K562 (cell line): ENCODE measurements around the gene VSTM2B. TPM values are rescaled to one million over a fixed set of nuclear protein-coding genes. Genes with fewer than 3 reads are reported as not detected.

Experiments used
- CHAMP1 ChIP-seq: fragments of 450-650 bp; IDR thresholded peaks from 2 replicates; pipeline ENCODE4 v1.6.1; 2016; ENCODE audit warnings: mild to moderate bottlenecking
- GABPB1 ChIP-seq: sonication (generic); formaldehyde crosslinking; IDR thresholded peaks from 2 replicates; pipeline ENCODE4 v1.8.0; 2022; ENCODE audit warnings: mild to moderate bottlenecking, missing genetic modification reagents
- GATAD2B ChIP-seq: fragments of 450-650 bp; IDR thresholded peaks from 2 replicates; pipeline ENCODE4 v1.6.1; 2017; ENCODE audit warnings: mild to moderate bottlenecking, borderline replicate concordance
- RAD21 ChIP-seq, 2 experiments: fragments of 250-450 bp in 1 of 2; fragments of 450-650 bp in 1 of 2; sonication (Bioruptor Pico) in 1 of 2; formaldehyde crosslinking in 1 of 2; IDR thresholded peaks in 1 of 2; conservative IDR thresholded peaks in 1 of 2; 2 replicates each; pipeline versions ENCODE4 v1.4.0 to v1.8.0; 2020 to 2022; ENCODE audit warnings: mild to moderate bottlenecking in 2 of 2, moderate library complexity in 1 of 2
- SIRT6 ChIP-seq: IDR thresholded peaks from one replicate; pipeline ENCODE4 v1.6.1; 2012; ENCODE audit warnings: low read depth, mild to moderate bottlenecking, control low read depth, inconsistent platforms, low read length, moderate library complexity
- XRCC3 ChIP-seq: fragments of 450-650 bp; IDR thresholded peaks from 2 replicates; pipeline ENCODE4 v1.6.1; 2017; ENCODE audit warnings: mild to moderate bottlenecking, moderate library complexity
- ZNF584 ChIP-seq: fragments of 200-800 bp; sonication (Bioruptor generic); IDR thresholded peaks from 2 replicates; pipeline ENCODE4 v1.6.1; 2016; ENCODE audit warnings: low read depth, mild to moderate bottlenecking, missing genetic modification characterization, missing compliant biosample characterization
- ZNF75A ChIP-seq: fragments of 450-650 bp; formaldehyde crosslinking; IDR thresholded peaks from 2 replicates; pipeline ENCODE4 v1.4.0; 2020; ENCODE audit warnings: mild to moderate bottlenecking
- polyA plus RNA-seq, 8 experiments: library from polyadenylated mRNA; depleted of rRNA in 4 of 8; stranded (reverse) in 5 of 8; unstranded in 3 of 8; fragments of >200 nt; fragmentation: Nextera tagmentation in 2 of 8; fragmentation: Illumina TruSeq in 1 of 8; extraction: Ambion mirVana in 2 of 8; extraction: Trizol in 1 of 8; gene quantifications; 2 replicates each; pipeline versions ENCODE4 v1.2.1 to v1.2.3, GENCODE V29; 2011 to 2014; ENCODE audit warnings: inconsistent platforms in 1 of 8, missing spikeins in 1 of 8
- total RNA-seq, 7 experiments: library from RNA; depleted of rRNA in 6 of 7; stranded (reverse); fragments of >200 nt in 6 of 7; fragmentation: Illumina TruSeq in 2 of 7; extraction: Trizol in 2 of 7; gene quantifications; 2 replicates each; pipeline versions ENCODE4 v1.2.1 to v1.2.3, GENCODE V29; 2011 to 2021; ENCODE audit warnings: low replicate concordance in 1 of 7
- TF ChIP-seq, protein P1 (sequence below): fragments of 450-650 bp; formaldehyde crosslinking; IDR thresholded peaks from 2 replicates; pipeline ENCODE4 v1.4.0; 2020; ENCODE audit warnings: mild to moderate bottlenecking, moderate library complexity
- TF ChIP-seq, protein P2 (sequence below): sonication (generic); formaldehyde crosslinking; IDR thresholded peaks from 2 replicates; pipeline ENCODE4 v1.4.0; 2020; ENCODE audit warnings: mild to moderate bottlenecking, missing genetic modification reagents
- TF ChIP-seq, protein P3 (sequence below): fragments of 450-650 bp; IDR thresholded peaks from 2 replicates; pipeline ENCODE4 v1.6.1; 2018; ENCODE audit not compliant: partially characterized antibody
- TF ChIP-seq, protein P4 (sequence below), 3 experiments: IDR thresholded peaks in 2 of 3; conservative IDR thresholded peaks in 1 of 3; 2 replicates each; pipeline ENCODE4 v1.5.1; 2011 to 2012; ENCODE audit warnings: low read length in 3 of 3, mild to moderate bottlenecking in 3 of 3, control low read depth in 2 of 3, improper control_type of control experiment in 1 of 3, inconsistent platforms in 1 of 3, low read depth in 1 of 3, mixed read lengths in 1 of 3, moderate library complexity in 1 of 3; ENCODE audit not compliant: insufficient read depth in 2 of 3

VSTM2B gene
- total and polyA plus RNA-seq, 9 of the 15 experiments (the other 6 are each of a cell fraction or from before 2014, with no cell fraction given): not detected

DNA sequence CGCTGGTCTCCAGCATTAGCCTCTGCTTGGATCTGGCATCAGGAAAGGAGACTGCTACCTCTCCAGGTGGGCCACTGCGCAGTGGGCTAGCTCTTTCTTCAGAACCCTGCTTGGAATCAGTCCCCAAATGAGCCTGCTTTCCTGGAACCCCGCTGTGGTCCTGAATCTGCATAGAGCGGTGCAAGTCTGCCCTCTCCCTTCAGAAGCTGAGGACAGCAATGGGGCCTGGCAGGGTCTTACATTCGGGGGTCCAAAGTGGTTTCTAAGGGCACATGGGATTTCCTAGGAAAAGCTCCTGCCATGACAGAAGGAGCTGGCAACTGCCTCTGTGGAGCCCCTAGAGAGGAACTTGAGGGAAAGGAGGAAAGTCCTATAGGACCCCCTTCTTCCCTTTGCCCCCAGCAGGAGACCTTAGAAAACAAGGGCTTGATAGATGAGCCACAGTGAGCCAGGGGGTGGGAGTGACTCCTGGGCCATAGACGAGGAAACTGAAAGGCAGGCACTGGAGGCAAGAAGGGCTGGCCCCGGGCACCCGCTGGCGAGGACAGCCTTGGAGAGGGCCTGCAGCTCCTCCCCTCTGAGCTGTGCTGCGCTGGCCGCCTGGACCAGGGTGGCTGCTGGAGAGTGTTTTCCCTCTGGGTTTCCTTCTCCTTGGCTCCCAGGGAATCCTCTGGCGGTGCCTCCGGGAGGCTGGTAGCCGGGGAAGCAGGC, 1.4 kb upstream of the VSTM2B start (continued):
- TF ChIP-seq, protein P1, sequence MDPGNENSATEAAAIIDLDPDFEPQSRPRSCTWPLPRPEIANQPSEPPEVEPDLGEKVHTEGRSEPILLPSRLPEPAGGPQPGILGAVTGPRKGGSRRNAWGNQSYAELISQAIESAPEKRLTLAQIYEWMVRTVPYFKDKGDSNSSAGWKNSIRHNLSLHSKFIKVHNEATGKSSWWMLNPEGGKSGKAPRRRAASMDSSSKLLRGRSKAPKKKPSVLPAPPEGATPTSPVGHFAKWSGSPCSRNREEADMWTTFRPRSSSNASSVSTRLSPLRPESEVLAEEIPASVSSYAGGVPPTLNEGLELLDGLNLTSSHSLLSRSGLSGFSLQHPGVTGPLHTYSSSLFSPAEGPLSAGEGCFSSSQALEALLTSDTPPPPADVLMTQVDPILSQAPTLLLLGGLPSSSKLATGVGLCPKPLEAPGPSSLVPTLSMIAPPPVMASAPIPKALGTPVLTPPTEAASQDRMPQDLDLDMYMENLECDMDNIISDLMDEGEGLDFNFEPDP: no peak
- no peak for TF ChIP-seq GATAD2B
- TF ChIP-seq CHAMP1: no peak
- TF ChIP-seq, protein P2, sequence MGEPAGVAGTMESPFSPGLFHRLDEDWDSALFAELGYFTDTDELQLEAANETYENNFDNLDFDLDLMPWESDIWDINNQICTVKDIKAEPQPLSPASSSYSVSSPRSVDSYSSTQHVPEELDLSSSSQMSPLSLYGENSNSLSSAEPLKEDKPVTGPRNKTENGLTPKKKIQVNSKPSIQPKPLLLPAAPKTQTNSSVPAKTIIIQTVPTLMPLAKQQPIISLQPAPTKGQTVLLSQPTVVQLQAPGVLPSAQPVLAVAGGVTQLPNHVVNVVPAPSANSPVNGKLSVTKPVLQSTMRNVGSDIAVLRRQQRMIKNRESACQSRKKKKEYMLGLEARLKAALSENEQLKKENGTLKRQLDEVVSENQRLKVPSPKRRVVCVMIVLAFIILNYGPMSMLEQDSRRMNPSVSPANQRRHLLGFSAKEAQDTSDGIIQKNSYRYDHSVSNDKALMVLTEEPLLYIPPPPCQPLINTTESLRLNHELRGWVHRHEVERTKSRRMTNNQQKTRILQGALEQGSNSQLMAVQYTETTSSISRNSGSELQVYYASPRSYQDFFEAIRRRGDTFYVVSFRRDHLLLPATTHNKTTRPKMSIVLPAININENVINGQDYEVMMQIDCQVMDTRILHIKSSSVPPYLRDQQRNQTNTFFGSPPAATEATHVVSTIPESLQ (CRISPR knock-in tag): no peak
- TF ChIP-seq XRCC3: no peak
- no peak for TF ChIP-seq GABPB1
- peak in 1 of 2 experiments; percentile 10; a peak in 1 of 4 replicates for TF ChIP-seq RAD21 (CRISPR knock-in tag; conservative IDR thresholded peaks at IDR 0.05 in 1 of 2, IDR thresholded peaks at IDR 0.05 in 1 of 2)
- no peak for TF ChIP-seq ZNF75A (CRISPR knock-in tag)
- TF ChIP-seq, protein P3, sequence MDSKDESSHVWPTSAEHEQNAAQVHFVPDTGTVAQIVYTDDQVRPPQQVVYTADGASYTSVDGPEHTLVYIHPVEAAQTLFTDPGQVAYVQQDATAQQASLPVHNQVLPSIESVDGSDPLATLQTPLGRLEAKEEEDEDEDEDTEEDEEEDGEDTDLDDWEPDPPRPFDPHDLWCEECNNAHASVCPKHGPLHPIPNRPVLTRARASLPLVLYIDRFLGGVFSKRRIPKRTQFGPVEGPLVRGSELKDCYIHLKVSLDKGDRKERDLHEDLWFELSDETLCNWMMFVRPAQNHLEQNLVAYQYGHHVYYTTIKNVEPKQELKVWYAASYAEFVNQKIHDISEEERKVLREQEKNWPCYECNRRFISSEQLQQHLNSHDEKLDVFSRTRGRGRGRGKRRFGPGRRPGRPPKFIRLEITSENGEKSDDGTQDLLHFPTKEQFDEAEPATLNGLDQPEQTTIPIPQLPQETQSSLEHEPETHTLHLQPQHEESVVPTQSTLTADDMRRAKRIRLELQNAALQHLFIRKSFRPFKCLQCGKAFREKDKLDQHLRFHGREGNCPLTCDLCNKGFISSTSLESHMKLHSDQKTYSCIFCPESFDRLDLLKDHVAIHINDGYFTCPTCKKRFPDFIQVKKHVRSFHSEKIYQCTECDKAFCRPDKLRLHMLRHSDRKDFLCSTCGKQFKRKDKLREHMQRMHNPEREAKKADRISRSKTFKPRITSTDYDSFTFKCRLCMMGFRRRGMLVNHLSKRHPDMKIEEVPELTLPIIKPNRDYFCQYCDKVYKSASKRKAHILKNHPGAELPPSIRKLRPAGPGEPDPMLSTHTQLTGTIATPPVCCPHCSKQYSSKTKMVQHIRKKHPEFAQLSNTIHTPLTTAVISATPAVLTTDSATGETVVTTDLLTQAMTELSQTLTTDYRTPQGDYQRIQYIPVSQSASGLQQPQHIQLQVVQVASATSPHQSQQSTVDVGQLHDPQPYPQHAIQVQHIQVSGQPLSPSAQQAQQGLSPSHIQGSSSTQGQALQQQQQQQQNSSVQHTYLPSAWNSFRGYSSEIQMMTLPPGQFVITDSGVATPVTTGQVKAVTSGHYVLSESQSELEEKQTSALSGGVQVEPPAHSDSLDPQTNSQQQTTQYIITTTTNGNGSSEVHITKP: no peak
- TF ChIP-seq, protein P4, sequence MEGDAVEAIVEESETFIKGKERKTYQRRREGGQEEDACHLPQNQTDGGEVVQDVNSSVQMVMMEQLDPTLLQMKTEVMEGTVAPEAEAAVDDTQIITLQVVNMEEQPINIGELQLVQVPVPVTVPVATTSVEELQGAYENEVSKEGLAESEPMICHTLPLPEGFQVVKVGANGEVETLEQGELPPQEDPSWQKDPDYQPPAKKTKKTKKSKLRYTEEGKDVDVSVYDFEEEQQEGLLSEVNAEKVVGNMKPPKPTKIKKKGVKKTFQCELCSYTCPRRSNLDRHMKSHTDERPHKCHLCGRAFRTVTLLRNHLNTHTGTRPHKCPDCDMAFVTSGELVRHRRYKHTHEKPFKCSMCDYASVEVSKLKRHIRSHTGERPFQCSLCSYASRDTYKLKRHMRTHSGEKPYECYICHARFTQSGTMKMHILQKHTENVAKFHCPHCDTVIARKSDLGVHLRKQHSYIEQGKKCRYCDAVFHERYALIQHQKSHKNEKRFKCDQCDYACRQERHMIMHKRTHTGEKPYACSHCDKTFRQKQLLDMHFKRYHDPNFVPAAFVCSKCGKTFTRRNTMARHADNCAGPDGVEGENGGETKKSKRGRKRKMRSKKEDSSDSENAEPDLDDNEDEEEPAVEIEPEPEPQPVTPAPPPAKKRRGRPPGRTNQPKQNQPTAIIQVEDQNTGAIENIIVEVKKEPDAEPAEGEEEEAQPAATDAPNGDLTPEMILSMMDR (IDR thresholded peaks at IDR 0.05 in 2 of 3, conservative IDR thresholded peaks at IDR 0.05 in 1 of 3; ENCODE audit: insufficient read depth in 2 of 3, low read depth in 1 of 3, low read length in 3 of 3): peak in 1 of 3 experiments; percentile 7; a peak in 1 of 6 replicates
- TF ChIP-seq ZNF584 (CRISPR knock-in tag): no peak
- no peak for TF ChIP-seq SIRT6
- TF ChIP-seq, all 486 proteins: peak for 2
